PC-3 (cell line): Measurements from ENCODE around the gene FAM186B. TPM values are rescaled to one million over a fixed set of nuclear protein-coding genes. Genes with fewer than 3 reads are reported as not detected.

Experiments used
- ATAC-seq: fragments of 200-7000 bp; cut with Tn5 transposase; 2 replicates; pipeline ENCODE4 v1.9.1; 2020; ENCODE audit warnings: mild to moderate bottlenecking, moderate library complexity
- BruUV-seq: library from RNA; stranded (reverse); fragments of 400-500 nt; replicated peaks from 2 replicates; lab custom pipeline; 2021; lab: Mats Ljungman, UMichigan
- CTCF ChIA-PET: fragments of 300-600 bp; sonication (Branson Sonifier 250); formaldehyde crosslinking; loops from one replicate; lab custom pipeline; 2022; ENCODE audit warnings: antibody characterized with exemption; lab: Charles Lee
- POLR2A ChIA-PET: fragments of 300-600 bp; sonication (Branson Sonifier 250); formaldehyde crosslinking; loops from one replicate; lab custom pipeline; 2022; ENCODE audit warnings: antibody characterized with exemption; ENCODE audit not compliant: unreplicated experiment; lab: Charles Lee
- DNase-seq: peaks from one replicate; pipeline ENCODE4 v3.0.0-alpha.2; 2015
- H2AFZ ChIP-seq: fragments of 300-600 bp; sonication (generic); 2 replicates; pipeline ENCODE4 v1.6.0; 2016; ENCODE audit warnings: antibody characterized with exemption, low read length
- H3F3A ChIP-seq: fragments of 300-600 bp; sonication (generic); one replicate; pipeline ENCODE4 v1.6.0; 2017; ENCODE audit warnings: antibody characterized with exemption, low read length, control low read depth, mild to moderate bottlenecking; ENCODE audit not compliant: unreplicated experiment
- H3K27ac ChIP-seq: fragments of 300-600 bp; sonication (generic); 2 replicates; pipeline ENCODE4 v1.5.1; 2016; ENCODE audit warnings: mild to moderate bottlenecking, low read length
- H3K27me3 ChIP-seq: fragments of 300-600 bp; sonication (generic); 2 replicates; pipeline ENCODE4 v1.6.1; 2016; ENCODE audit warnings: low read length, mixed read lengths
- H3K36me3 ChIP-seq: fragments of 300-600 bp; sonication (generic); 2 replicates; pipeline ENCODE4 v1.6.1; 2016; ENCODE audit warnings: low read depth, mixed run types, low read length, mixed read lengths
- H3K4me1 ChIP-seq: fragments of 300-600 bp; sonication (generic); 2 replicates; pipeline ENCODE4 v1.5.1; 2016; ENCODE audit warnings: low read length; ENCODE audit not compliant: insufficient read depth
- H3K4me2 ChIP-seq: fragments of 300-600 bp; sonication (generic); 2 replicates; pipeline ENCODE4 v1.6.0; 2016; ENCODE audit warnings: low read length
- H3K4me3 ChIP-seq: fragments of 300-600 bp; sonication (generic); 2 replicates; pipeline ENCODE4 v1.5.1; 2016; ENCODE audit warnings: mild to moderate bottlenecking, low read length, mixed read lengths
- H3K79me2 ChIP-seq: fragments of 300-600 bp; sonication (generic); 2 replicates; pipeline ENCODE4 v1.6.1; 2017; ENCODE audit warnings: low read length, mixed read lengths
- H3K9ac ChIP-seq: fragments of 300-600 bp; sonication (generic); 2 replicates; pipeline ENCODE4 v1.6.0; 2016; ENCODE audit warnings: mild to moderate bottlenecking, low read length
- H3K9me2 ChIP-seq: fragments of 300-600 bp; sonication (generic); replicated peaks from 2 replicates; pipeline ENCODE4 v1.6.1; 2016; ENCODE audit warnings: mixed run types, low read length, mixed read lengths
- H3K9me3 ChIP-seq: fragments of 300-600 bp; sonication (generic); 2 replicates; pipeline ENCODE4 v1.6.1; 2016; ENCODE audit warnings: low read length, mixed read lengths
- H4K20me1 ChIP-seq: fragments of 300-600 bp; sonication (generic); 2 replicates; pipeline ENCODE4 v1.6.1; 2016; ENCODE audit warnings: low read length, mixed read lengths
- CTCF ChIP-seq: fragments of 300-600 bp; sonication (generic); conservative IDR thresholded peaks from 2 replicates; pipeline ENCODE4 v1.5.1; 2017; ENCODE audit warnings: antibody characterized with exemption, low read depth, mild to moderate bottlenecking, low read length
- EZH2 ChIP-seq: fragments of 300-600 bp; sonication (generic); IDR thresholded peaks from one replicate; pipeline ENCODE4 v1.6.1; 2017; ENCODE audit warnings: antibody characterized with exemption, mild to moderate bottlenecking, low read length; ENCODE audit not compliant: unreplicated experiment
- EZH2phosphoT487 ChIP-seq: fragments of 300-600 bp; sonication (generic); IDR thresholded peaks from 2 replicates; pipeline ENCODE4 v1.6.1; 2018; ENCODE audit warnings: mild to moderate bottlenecking, antibody characterized with exemption, low read length, borderline replicate concordance
- intact Hi-C: fragments of 100-400 bp; cut with micrococcal nuclease; formaldehyde crosslinking; loops from 2 replicates; pipeline ENCODE4 v1.9.0; 2023
- total RNA-seq: library from RNA; depleted of rRNA; stranded (reverse); fragments of >200 nt; gene quantifications from 2 replicates; pipeline ENCODE4 v1.2.3, GENCODE V29; 2014

The FAM186B gene
- total RNA-seq, 1 experiment from 2014 or later = 0.80 TPM

GRCh38 chr12:49549735-49550692, 55.4 kb downstream of the FAM186B start:
- Histone ChIP-seq H3K36me3 (no peaks in the 10 kb centered on the region), H3F3A (no peaks in the 10 kb centered on the region), H3K79me2 (no peaks in the 10 kb centered on the region), H2AFZ (no peak overlapping the region), H3K4me3 (no peak overlapping the region), H3K9me3 (no peaks in the 10 kb centered on the region), H3K4me1 (no peaks in the 10 kb centered on the region), H3K27me3 (no peaks in the 10 kb centered on the region), H3K9ac (no peak overlapping the region), H3K27ac (no peak overlapping the region), H3K4me2 (no peak overlapping the region), H3K9me2 (no peaks in the 10 kb centered on the region), H4K20me1 (no peaks in the 10 kb centered on the region)
- intact Hi-C loops = no loop called here
- ChIA-PET CTCF (no interaction called here), POLR2A (no interaction called here)
- no TSS peak for BruUV-seq
- TF ChIP-seq EZH2 (no peak), EZH2phosphoT487 (no peak), CTCF (no peak)
- no peak for ATAC-seq
- no peak for DNase-seq

- TF ChIP-seq EZH2phosphoT487 (no peak), CTCF (0 out of 2 replicates have a peak, but pooled peaks have one; percentile 12)
- no peaks in the 10 kb centered on the region for H3K4me1 ChIP-seq
- peak overlapping the region; percentile 50 for H2AFZ ChIP-seq
- ATAC-seq (peak; percentile 21; the same call in 1 of the 2 replicates), DNase-seq (no peak)
- intact Hi-C loops = no loop called here
- ChIA-PET CTCF (no interaction called here), POLR2A (no interaction called here)
- no peaks in the 10 kb centered on the region for H3K9me2 ChIP-seq
- H3K79me2 ChIP-seq = no peaks in the 10 kb centered on the region
- no peak overlapping the region for H3K9ac ChIP-seq
- peak overlapping the region; percentile 26; the same call in 1 of the 2 replicates for H3K4me2 ChIP-seq
- H3K36me3 ChIP-seq = no peaks in the 10 kb centered on the region
- H3K4me3 ChIP-seq = no peak overlapping the region
- H3K9me3 ChIP-seq = no peaks in the 10 kb centered on the region
- no TSS peak for BruUV-seq
- H4K20me1 ChIP-seq = no peaks in the 10 kb centered on the region
- no peaks in the 10 kb centered on the region for H3K27me3 ChIP-seq
- no peak overlapping the region for H3K27ac ChIP-seq
- H3F3A ChIP-seq = no peaks in the 10 kb centered on the region
Measured at GRCh38 chr12:49548822-49549648, 56.4 kb downstream of the FAM186B start.
